Mucosa of descending colon (tissue), 3 donors: ENCODE results near the gene NTMT2. TPM values are rescaled to one million over a fixed set of nuclear protein-coding genes. Genes with fewer than 3 reads are reported as not detected.

ENCODE experiments used
- ATAC-seq: fragments of 200-7000 bp; cut with Tn5 transposase; one replicate; pipeline ENCODE4 v1.9.1; 2020; ENCODE audit warnings: mild to moderate bottlenecking, moderate library complexity
- DNase-seq, 3 donors: peaks; one replicate each; pipeline ENCODE4 v3.0.0-alpha.2; 2020
- H3K36me3 ChIP-seq: fragments of 200-600 bp; one replicate; pipeline ENCODE4 v1.8.0; 2021; ENCODE audit warnings: low read depth, mild to moderate bottlenecking
- H3K4me1 ChIP-seq: fragments of 200-600 bp; one replicate; pipeline ENCODE4 v1.8.0; 2021; ENCODE audit warnings: low read depth, mild to moderate bottlenecking
- H3K4me3 ChIP-seq: fragments of 200-600 bp; one replicate; pipeline ENCODE4 v1.8.0; 2021; ENCODE audit warnings: mild to moderate bottlenecking
- H3K9me3 ChIP-seq: fragments of 200-600 bp; one replicate; pipeline ENCODE4 v1.8.0; 2021; ENCODE audit warnings: mild to moderate bottlenecking
- CTCF ChIP-seq: fragments of 200-600 bp; IDR thresholded peaks from one replicate; pipeline ENCODE4 v1.8.0; 2022; ENCODE audit warnings: antibody characterized with exemption, mild to moderate bottlenecking
- intact Hi-C, 2 donors: fragments of 100-400 bp; cut with DNase I in 1 of 2; cut with micrococcal nuclease in 1 of 2; formaldehyde crosslinking; loops; one replicate each; pipeline versions ENCODE4 v1.11.0 to v1.11.1; 2022; cut with DNase I, micrococcal nuclease
- total RNA-seq, 3 donors: library from RNA; stranded (reverse); fragmentation: NEBNext Ultra II Directional in 2 of 3; extraction: Animal tissue kit (Norgen Biotek cat#: 25700) in 2 of 3; gene quantifications; one replicate each; pipeline versions ENCODE4 v1.2.1 to v1.2.4, GENCODE V29; 2021 to 2023
- donor health status: DM: no; HTN: no; CAD: no; lungs with moderate emphysema.
- donor health status: DM: no; HTN: no; CAD: no.
- donor health status: DM: no; HTN: yes; CAD: no.

NTMT2 gene
- total RNA-seq, 3 donors from 2014 or later, result not detected

GRCh38 chr1:170194451-170194850, 48.7 kb downstream of the NTMT2 start:
- ATAC-seq, result no peak
- TF ChIP-seq CTCF, result no peak
- Histone ChIP-seq H3K4me1 (no peaks in the 10 kb centered on the region), H3K36me3 (no peaks in the 10 kb centered on the region), H3K4me3 (no peak overlapping the region), H3K9me3 (no peaks in the 10 kb centered on the region)
- intact Hi-C loops, result no loop called here
- DNase-seq, result no peak

- no peaks in the 10 kb centered on the region for H3K4me1 ChIP-seq
- intact Hi-C loops, result no loop called here
- no peaks in the 10 kb centered on the region for H3K9me3 ChIP-seq
- no peak for ATAC-seq
- no peak overlapping the region for H3K4me3 ChIP-seq
- H3K36me3 ChIP-seq, result no peaks in the 10 kb centered on the region
- no peak for DNase-seq
- no peak for TF ChIP-seq CTCF
Measured at GRCh38 chr1:170196490-170197236, 50.9 kb downstream of the NTMT2 start.

GRCh38 chr1:170198090-170198489, 52.3 kb downstream of the NTMT2 start:
- Histone ChIP-seq H3K36me3 (no peaks in the 10 kb centered on the region), H3K4me3 (no peak overlapping the region), H3K4me1 (no peaks in the 10 kb centered on the region), H3K9me3 (no peaks in the 10 kb centered on the region)
- ATAC-seq, result no peak
- no peak for TF ChIP-seq CTCF
- no peak for DNase-seq
- intact Hi-C loops, result no loop called here

- intact Hi-C loops, result no loop called here
- H3K9me3 ChIP-seq, result no peaks in the 10 kb centered on the region
- no peak for ATAC-seq
- DNase-seq, result no peak
- no peaks in the 10 kb centered on the region for H3K4me1 ChIP-seq
- H3K36me3 ChIP-seq, result no peaks in the 10 kb centered on the region
- H3K4me3 ChIP-seq, result no peak overlapping the region
- TF ChIP-seq CTCF, result no peak
Measured at GRCh38 chr1:170198584-170198983, 52.8 kb downstream of the NTMT2 start.

GRCh38 chr1:170200161-170200560, 54.4 kb downstream of the NTMT2 start:
- no peaks in the 10 kb centered on the region for H3K4me1 ChIP-seq
- H3K9me3 ChIP-seq, result no peaks in the 10 kb centered on the region
- no peak for DNase-seq
- no peak overlapping the region for H3K4me3 ChIP-seq
- H3K36me3 ChIP-seq, result no peaks in the 10 kb centered on the region
- no peak for TF ChIP-seq CTCF
- ATAC-seq, result no peak
- intact Hi-C loops, result no loop called here
